HL-60/S4 treated with retinoic acid at 250 ng/mL for 4 days and 3 days (cell line): ENCODE data around the gene RILP.

Experiments
- in situ Hi-C: fragments of 300-500 bp; cut with MboI; formaldehyde crosslinking; loops from 2 replicates; pipeline ENCODE4 v1.7.0; 2022; ENCODE audit warnings: low sequenced_read_pairs

Gene RILP

GRCh38 chr17:1604831-1605528, 44.7 kb downstream of the RILP start:
- in situ Hi-C loops: no loop called here

- in situ Hi-C loops: no loop called here
These were observed 48.1 kb downstream of the RILP start for GRCh38 chr17:1601571-1601970.

- in situ Hi-C loops: no loop called here
These were observed 51.1 kb downstream of the RILP start for GRCh38 chr17:1598399-1599095.

GRCh38 chr17:1597861-1598342, 51.8 kb downstream of the RILP start:
- in situ Hi-C loops: no loop called here
